NB4 (cell line): ENCODE measurements around the gene MED15.

ENCODE experiments used
- CTCF ChIP-seq: IDR thresholded peaks from one replicate; pipeline ENCODE4 v1.5.1; 2012; ENCODE audit warnings: low read depth, low read length
- MYC ChIP-seq: IDR thresholded peaks from 2 replicates; pipeline ENCODE4 v1.6.1; 2011; ENCODE audit warnings: low read depth, low read length

- no peak for TF ChIP-seq CTCF
- no peak for TF ChIP-seq MYC
These were observed 40.6 kb upstream of the MED15 start for GRCh38 chr22:20466659-20467379.
